ENCODE results near the gene HOXA6. TPM values are rescaled to one million over a fixed set of nuclear protein-coding genes. Genes with fewer than 3 reads are reported as not detected.

HOXA6 gene
- total and polyA plus RNA-seq, 2 donors (not counting 1 experiment from before 2014, with no cell fraction given) = 0.18 to 0.49 TPM

DNA sequence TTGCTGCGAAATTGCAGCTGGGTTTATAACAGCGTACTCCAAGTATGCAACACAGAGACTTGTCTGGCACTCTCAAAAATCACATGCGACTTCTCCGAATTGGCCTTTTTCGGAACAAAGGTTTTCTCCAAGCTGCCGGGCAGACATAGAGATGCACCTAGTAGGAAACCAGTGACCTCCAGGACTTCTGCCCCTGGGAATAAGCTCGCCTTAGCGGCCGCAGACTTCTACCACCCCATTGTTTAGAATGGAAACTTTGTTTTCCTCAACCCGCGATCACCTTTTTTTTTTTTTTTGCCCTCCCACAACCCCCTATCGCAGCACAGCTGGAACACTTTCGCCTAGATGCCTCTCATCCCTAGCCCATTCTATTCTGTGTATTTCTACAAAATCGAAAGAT is 31.5 kb upstream of the HOXA6 start:
- H2AFZ ChIP-seq (ENCODE audit: insufficient read depth, low read depth, low read length, poor library complexity, severe bottlenecking) = no peak overlapping the region
- Mint-ChIP-seq H3K27ac (no peak overlapping the region), H3K4me3 (no peak overlapping the region), H3K9me3 (ENCODE audit: insufficient read depth) (no peaks in the 10 kb centered on the region), H3K27me3 (peaks cover 65% of the 10 kb centered on the region), H3K4me1 (peaks cover 16% of the 10 kb centered on the region)
- H3K4me3 ChIP-seq (ENCODE audit: control extremely low read depth in 1 of 5, extremely low read depth in 1 of 5, insufficient read depth in 1 of 5, low read depth in 2 of 5, low read length in 4 of 5) = no peak overlapping the region
- DNase-seq (no peak), ATAC-seq (ENCODE audit: low read depth) (no peak)
- no peak overlapping the region for H3K27ac ChIP-seq (ENCODE audit: low read length in 2 of 2)
- peaks cover 0 to 96% (median 77%) of the 10 kb centered on the region in 4 experiments for H3K27me3 ChIP-seq (replicated peaks in 1 of 4; ENCODE audit: control extremely low read depth in 1 of 4, control insufficient read depth in 3 of 4, insufficient read depth in 4 of 4, low read length in 3 of 4)
- TF ChIP-seq, protein P1, sequence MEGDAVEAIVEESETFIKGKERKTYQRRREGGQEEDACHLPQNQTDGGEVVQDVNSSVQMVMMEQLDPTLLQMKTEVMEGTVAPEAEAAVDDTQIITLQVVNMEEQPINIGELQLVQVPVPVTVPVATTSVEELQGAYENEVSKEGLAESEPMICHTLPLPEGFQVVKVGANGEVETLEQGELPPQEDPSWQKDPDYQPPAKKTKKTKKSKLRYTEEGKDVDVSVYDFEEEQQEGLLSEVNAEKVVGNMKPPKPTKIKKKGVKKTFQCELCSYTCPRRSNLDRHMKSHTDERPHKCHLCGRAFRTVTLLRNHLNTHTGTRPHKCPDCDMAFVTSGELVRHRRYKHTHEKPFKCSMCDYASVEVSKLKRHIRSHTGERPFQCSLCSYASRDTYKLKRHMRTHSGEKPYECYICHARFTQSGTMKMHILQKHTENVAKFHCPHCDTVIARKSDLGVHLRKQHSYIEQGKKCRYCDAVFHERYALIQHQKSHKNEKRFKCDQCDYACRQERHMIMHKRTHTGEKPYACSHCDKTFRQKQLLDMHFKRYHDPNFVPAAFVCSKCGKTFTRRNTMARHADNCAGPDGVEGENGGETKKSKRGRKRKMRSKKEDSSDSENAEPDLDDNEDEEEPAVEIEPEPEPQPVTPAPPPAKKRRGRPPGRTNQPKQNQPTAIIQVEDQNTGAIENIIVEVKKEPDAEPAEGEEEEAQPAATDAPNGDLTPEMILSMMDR (IDR thresholded peaks at IDR 0.05) = no peak
- no peak for TF ChIP-seq EZH2 (IDR thresholded peaks at IDR 0.05; ENCODE audit: borderline replicate concordance, insufficient read depth, low read depth, low read length, poor library complexity, severe bottlenecking)
- intact Hi-C loops (cut with micrococcal nuclease) = no loop called here
- 85% methylated on average over 11 of the region's 14 CpGs for WGBS (ENCODE audit: insufficient coverage)
- H3K4me1 ChIP-seq (ENCODE audit: control insufficient read depth in 2 of 2, insufficient read depth in 2 of 2, low read length in 2 of 2) = peaks cover 28 to 42% of the 10 kb centered on the region in 2 donors
- no peak overlapping the region for H3K9ac ChIP-seq (ENCODE audit: low read length)
- H3K4me2 ChIP-seq (replicated peaks; ENCODE audit: low read depth, low read length, poor library complexity, severe bottlenecking) = no peak overlapping the region
- POLR2A ChIA-PET = no interaction called here
- no peaks in the 10 kb centered on the region for H3K36me3 ChIP-seq (replicated peaks in 1 of 2; ENCODE audit: control extremely low read depth in 1 of 2, control insufficient read depth in 1 of 2, extremely low read depth in 1 of 2, insufficient read depth in 2 of 2, low read length in 1 of 2)
- no peaks in the 10 kb centered on the region for H4K20me1 ChIP-seq (ENCODE audit: control insufficient read depth, insufficient read depth, low read length, poor library complexity, severe bottlenecking)
- CTCF ChIA-PET = interaction anchor here (0.6 to 2.7 kb wide), 11 partner anchors 10 to 1286 kb away, joined by 3 to 15 read pairs (median 4); no protein-coding TSS in a partner anchor
- peaks cover 0 to 55% (median 0%) of the 10 kb centered on the region in 3 donors for H3K9me3 ChIP-seq (ENCODE audit: control extremely low read depth in 1 of 3, control insufficient read depth in 2 of 3, insufficient read depth in 1 of 3, low read length in 2 of 3)
- H3K79me2 ChIP-seq (ENCODE audit: control insufficient read depth, insufficient read depth, low read length) = no peaks in the 10 kb centered on the region

DNA sequence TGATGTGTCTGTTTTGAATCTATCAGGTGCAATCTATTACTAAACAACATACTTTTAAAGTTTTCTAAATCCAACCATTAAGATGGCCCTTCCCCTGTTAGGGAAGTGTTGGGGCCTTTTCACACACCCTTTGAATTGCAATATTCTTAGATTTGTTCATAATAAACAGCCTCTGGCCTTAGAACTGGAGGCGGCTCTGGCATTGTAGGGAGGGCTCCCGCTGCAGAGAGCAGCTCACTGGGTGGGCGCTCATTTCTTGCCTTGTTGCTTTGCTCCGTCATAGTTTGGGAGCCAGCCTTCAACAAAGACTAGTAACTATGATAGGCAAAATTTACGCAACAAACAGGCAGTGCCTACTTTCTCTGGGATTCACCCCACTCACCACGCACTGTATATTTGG is 30.8 kb upstream of the HOXA6 start:
- CTCF ChIA-PET = interaction anchor here (0.6 to 2.7 kb wide), 9 partner anchors 16 to 1286 kb away, joined by 3 to 15 read pairs (median 4); no protein-coding TSS in a partner anchor
- Histone ChIP-seq H3K9ac (ENCODE audit: low read length) (no peak overlapping the region), H3K27ac (ENCODE audit: low read length in 2 of 2) (no peak overlapping the region), H3K36me3 (replicated peaks in 1 of 2; ENCODE audit: control extremely low read depth in 1 of 2, control insufficient read depth in 1 of 2, extremely low read depth in 1 of 2, insufficient read depth in 2 of 2, low read length in 1 of 2) (no peaks in the 10 kb centered on the region), H3K27me3 (replicated peaks in 1 of 4; ENCODE audit: control extremely low read depth in 1 of 4, control insufficient read depth in 3 of 4, insufficient read depth in 4 of 4, low read length in 3 of 4) (peaks cover 0 to 94% (median 73%) of the 10 kb centered on the region in 4 experiments), H4K20me1 (ENCODE audit: control insufficient read depth, insufficient read depth, low read length, poor library complexity, severe bottlenecking) (no peaks in the 10 kb centered on the region), H2AFZ (ENCODE audit: insufficient read depth, low read depth, low read length, poor library complexity, severe bottlenecking) (no peak overlapping the region), H3K4me3 (ENCODE audit: control extremely low read depth in 1 of 5, extremely low read depth in 1 of 5, insufficient read depth in 1 of 5, low read depth in 2 of 5, low read length in 4 of 5) (no peak overlapping the region), H3K9me3 (ENCODE audit: control extremely low read depth in 1 of 3, control insufficient read depth in 2 of 3, insufficient read depth in 1 of 3, low read length in 2 of 3) (peaks cover 0 to 50% (median 0%) of the 10 kb centered on the region in 3 donors), H3K79me2 (ENCODE audit: control insufficient read depth, insufficient read depth, low read length) (no peaks in the 10 kb centered on the region), H3K4me2 (replicated peaks; ENCODE audit: low read depth, low read length, poor library complexity, severe bottlenecking) (no peak overlapping the region), H3K4me1 (ENCODE audit: control insufficient read depth in 2 of 2, insufficient read depth in 2 of 2, low read length in 2 of 2) (peaks cover 23 to 40% of the 10 kb centered on the region in 2 donors)
- Mint-ChIP-seq H3K27me3 (peaks cover 60% of the 10 kb centered on the region), H3K27ac (no peak overlapping the region), H3K4me3 (no peak overlapping the region), H3K9me3 (ENCODE audit: insufficient read depth) (no peaks in the 10 kb centered on the region), H3K4me1 (peaks cover 11% of the 10 kb centered on the region)
- ATAC-seq (ENCODE audit: low read depth) (no peak), DNase-seq (no peak)
- POLR2A ChIA-PET = no interaction called here
- TF ChIP-seq, protein P1 (IDR thresholded peaks at IDR 0.05) = no peak
- TF ChIP-seq EZH2 (IDR thresholded peaks at IDR 0.05; ENCODE audit: borderline replicate concordance, insufficient read depth, low read depth, low read length, poor library complexity, severe bottlenecking) = no peak
- WGBS (ENCODE audit: insufficient coverage) = 93% methylated on average over 4 of the region's 6 CpGs
- intact Hi-C loops (cut with micrococcal nuclease) = no loop called here

All from B cell (primary cell).